ENCODE results near the gene TNRC6B.
"Not testable (repeated sequence)": the region's sequence is repeated elsewhere in the genome, so short reads cannot be mapped to it uniquely, and the experiment has no call there.

Gene TNRC6B

DNA sequence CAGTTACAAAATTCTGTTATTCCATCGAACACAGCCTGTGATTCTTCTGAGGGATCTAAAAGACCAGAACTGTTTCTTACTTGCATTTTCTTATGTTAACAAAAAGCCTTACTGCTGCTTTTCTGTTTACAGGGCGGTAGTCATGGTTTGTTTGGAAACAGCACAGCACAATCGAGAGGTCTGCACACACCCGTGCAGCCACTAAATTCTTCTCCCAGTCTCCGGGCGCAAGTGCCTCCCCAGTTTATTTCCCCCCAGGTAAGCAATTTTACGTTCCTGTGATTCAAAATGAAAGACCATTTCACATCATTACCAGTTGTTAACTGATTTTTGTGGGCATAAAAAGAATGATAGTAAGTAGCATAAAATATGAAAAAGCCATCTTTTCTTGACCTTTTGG is 107.8 kb downstream of the TNRC6B start:
- DNase-seq (ENCODE audit: low spot score) (no peak), FAIRE-seq (no peak)

GRCh38 chr22:40289991-40290459 is 112.3 kb downstream of the TNRC6B start:
- DNase-seq (ENCODE audit: low spot score) (peak; percentile 32), FAIRE-seq (no peak)

- FAIRE-seq (no peak), DNase-seq (ENCODE audit: low spot score) (no peak)
These were observed 112.8 kb downstream of the TNRC6B start for GRCh38 chr22:40290516-40290915.

DNA sequence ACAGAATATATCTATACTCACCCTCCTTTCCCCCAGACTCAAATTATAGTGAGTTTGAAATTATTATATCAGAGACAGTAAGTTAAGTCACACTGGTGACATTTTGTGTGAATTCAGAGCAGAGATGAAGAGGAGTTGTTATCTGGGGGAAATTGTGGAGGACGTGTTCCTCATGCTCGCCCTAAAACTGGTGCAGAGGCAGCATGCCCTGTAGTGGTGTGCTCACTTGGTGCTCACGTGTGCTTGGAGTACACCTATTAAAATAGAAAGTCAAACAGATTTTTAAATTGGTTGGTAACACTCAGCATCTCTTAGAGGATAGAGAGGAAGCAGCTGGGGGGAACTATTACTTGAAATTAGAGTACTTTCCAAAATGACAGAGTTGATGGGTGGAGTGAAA is 117.0 kb downstream of the TNRC6B start:
- DNase-seq (ENCODE audit: low spot score) (no peak), FAIRE-seq (no peak)

DNA sequence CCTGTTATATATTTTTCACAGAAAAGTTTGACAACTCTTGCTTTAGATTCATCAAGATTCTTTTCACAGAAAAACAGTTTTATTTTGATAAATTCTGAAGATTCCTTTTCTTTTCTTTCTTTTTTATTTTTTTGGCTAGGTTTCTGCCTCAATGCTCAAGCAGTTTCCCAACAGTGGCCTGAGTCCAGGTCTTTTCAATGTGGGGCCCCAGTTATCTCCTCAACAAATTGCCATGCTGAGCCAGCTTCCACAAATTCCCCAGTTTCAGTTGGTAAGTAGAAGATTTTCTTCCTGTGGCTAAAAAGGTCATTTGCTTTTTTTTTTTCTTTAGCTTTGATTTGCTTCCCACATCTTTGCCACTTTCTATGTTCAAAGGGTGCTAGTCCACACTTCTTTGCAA is 122.6 kb downstream of the TNRC6B start:
- no peak for FAIRE-seq

DNA sequence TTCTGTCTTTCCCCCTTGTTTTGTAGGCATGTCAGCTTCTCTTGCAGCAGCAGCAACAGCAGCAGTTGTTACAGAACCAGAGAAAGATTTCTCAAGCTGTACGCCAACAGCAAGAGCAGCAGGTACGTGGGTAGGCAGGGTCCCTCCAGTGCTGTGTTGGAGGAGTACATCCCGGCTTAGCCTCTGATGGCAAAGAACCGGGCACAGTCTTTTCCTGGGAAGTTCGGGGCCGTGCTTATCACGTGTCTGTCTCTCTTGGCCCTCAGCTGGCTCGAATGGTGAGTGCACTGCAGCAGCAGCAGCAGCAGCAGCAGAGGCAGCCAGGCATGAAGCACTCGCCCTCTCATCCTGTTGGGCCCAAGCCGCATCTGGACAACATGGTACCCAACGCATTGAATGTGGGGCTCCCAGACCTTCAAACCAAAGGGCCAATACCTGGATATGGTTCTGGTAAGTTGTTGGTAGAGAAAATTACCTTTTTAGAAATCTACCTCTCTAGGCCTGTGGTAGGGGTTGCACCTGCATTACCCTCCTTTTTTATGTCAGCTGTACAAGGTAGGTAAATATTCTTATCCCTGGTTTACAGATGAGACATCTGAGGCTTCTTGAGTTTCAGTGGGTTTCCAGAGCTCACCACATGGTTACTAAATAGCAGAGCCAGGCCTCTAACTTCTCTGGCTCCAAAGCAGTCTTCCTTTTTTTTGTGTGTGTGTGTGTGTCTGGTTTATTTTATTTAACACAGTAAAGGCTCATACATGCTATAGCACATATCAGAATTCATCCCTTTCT is 123.4 kb downstream of the TNRC6B start:
- DNase-seq (ENCODE audit: low spot score) (no peak), FAIRE-seq (no peak)

More for the DNA sequence above, 122.6 kb downstream of the TNRC6B start:
- no peak for DNase-seq (ENCODE audit: low spot score)

- DNase-seq (ENCODE audit: low spot score) (no peak), FAIRE-seq (no peak)
These were observed 124.4 kb downstream of the TNRC6B start for GRCh38 chr22:40302149-40302548.

- no peak for FAIRE-seq
- no peak for DNase-seq (ENCODE audit: low spot score)
These were observed 127.9 kb downstream of the TNRC6B start for GRCh38 chr22:40305625-40306024.

- DNase-seq (ENCODE audit: low spot score): no peak
- FAIRE-seq: no peak
These were observed 131.4 kb downstream of the TNRC6B start for GRCh38 chr22:40308999-40309573.

DNA sequence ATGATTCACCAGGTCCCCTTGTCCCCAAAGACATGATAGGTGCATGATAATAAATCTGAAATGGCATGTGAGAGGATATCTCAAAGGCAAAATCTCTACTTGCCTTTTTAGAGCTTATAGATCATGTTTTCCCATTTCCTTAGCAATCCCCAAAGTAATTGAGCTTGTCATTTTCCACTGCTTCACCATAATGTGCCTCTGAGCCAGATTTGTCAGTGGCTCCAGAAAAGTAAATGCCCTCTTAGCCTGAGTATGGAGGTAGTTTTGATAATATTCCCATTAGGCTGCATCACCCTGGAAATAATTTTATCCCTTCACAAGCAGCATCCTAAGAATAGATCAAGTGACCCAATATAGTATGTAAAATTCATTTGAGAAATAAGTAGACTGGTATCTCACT is 131.9 kb downstream of the TNRC6B start:
- DNase-seq (ENCODE audit: low spot score): no peak
- no peak for FAIRE-seq

DNA sequence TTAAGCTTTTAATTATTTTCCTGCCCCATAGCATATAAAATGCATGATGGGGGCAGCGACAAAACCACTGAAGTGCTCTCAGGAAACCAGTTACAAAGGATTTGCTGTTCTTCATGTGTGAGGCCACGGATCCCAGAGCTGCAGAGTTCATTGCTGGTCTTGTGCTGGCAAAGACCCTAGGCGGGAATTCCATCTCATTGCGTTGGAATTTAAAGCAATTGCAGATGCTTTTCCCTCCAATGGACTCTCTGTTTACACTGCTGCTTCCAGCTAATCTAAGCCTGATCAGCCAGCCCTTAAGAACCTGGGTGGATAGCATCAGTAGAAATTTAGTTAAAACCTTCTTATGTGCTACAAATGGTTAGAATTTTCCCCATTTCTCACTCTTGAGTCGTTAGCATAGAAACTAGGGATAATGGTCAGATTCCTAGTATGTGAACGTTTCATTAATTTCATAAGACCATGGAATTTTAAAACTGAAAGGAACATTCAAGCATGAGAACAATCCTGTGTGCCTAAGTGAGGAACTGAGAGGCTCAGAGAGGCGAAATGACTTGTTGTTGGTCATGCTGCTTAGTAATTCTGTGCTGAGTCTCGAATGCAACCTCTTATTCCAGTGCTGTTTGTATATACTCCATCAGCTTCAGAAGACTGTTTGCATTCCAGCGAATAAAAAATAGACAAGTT is 132.5 kb downstream of the TNRC6B start:
- no peak for DNase-seq (ENCODE audit: low spot score)
- FAIRE-seq: no peak

DNA sequence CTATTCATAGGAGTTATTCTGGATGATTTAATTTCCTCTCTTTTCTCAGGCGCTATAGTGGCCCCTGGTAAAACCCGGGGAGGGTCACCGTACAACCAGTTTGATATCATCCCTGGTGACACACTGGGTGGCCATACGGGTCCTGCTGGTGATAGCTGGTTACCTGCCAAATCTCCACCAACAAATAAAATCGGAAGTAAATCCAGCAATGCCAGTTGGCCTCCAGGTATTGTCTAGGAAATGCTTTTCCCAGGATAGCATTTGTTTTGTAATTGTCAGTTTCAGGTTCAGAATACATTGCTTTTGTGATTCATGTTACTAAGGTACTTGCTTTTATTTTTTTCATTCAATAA is 133.0 kb downstream of the TNRC6B start:
- no peak for FAIRE-seq
- no peak for DNase-seq (ENCODE audit: low spot score)

GRCh38 chr22:40311646-40312045 is 133.9 kb downstream of the TNRC6B start:
- not testable (repeated sequence) for DNase-seq (ENCODE audit: low spot score); FAIRE-seq

GRCh38 chr22:40312050-40312449 is 134.3 kb downstream of the TNRC6B start:
- FAIRE-seq: no peak
- DNase-seq (ENCODE audit: low spot score): no peak

- no peak for FAIRE-seq
These were observed 135.3 kb downstream of the TNRC6B start for GRCh38 chr22:40313007-40313406.

DNA sequence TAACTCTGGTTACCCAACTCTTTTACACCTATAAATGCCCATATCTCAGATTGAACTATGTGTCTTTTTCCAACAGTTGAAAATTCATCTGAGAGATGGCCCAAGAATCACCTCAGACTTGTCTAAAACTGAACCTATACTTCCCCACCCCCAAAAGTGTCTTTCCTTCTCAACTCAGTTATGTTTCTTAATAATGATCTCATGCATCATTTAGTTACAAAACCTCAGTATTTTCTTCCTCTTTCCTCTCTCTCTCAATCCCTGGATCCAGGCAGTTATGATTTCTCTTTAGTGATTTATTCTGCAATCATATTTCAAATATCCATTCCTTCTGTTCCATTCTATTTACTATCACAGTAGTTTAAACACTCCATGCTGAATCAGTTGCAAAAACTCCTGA is 136.3 kb downstream of the TNRC6B start:
- FAIRE-seq (no peak), DNase-seq (ENCODE audit: low spot score) (no peak)

More at GRCh38 chr22:40313007-40313406, 135.3 kb downstream of the TNRC6B start:
- DNase-seq (ENCODE audit: low spot score): no peak

GRCh38 chr22:40320687-40321086 is 143.0 kb downstream of the TNRC6B start:
- no peak for FAIRE-seq
- DNase-seq (ENCODE audit: low spot score): no peak

- DNase-seq (ENCODE audit: low spot score): no peak
- FAIRE-seq: no peak
These were observed 144.3 kb downstream of the TNRC6B start for GRCh38 chr22:40322021-40322420.

GRCh38 chr22:40322818-40323447 is 145.2 kb downstream of the TNRC6B start:
- FAIRE-seq (no peak), DNase-seq (ENCODE audit: low spot score) (no peak)

DNA sequence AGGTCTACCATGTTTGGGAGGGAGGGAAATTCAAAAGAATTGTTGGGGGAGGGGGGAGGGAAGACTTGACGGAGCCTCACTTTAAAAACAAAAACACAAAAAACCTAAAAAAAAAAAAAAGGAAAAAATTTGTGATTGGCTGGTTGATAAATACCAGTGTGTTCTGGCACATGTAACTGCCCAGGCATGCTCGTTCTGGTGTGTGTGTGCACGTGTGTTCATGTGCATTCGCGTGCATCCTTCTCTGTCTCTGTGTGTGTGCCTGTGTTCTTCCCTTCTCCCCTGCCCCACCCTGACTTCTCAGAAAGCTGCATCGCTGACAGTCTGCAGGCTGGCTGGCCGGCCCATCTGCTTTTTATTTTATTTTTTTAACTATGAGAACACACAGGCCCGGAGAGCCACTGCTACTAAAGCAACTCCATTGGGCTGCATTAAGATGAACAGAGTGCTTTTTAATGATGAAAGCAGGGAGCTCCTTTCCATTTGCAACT is 146.0 kb downstream of the TNRC6B start:
- no peak for FAIRE-seq
- no peak for DNase-seq (ENCODE audit: low spot score)

- DNase-seq (ENCODE audit: low spot score): no peak
- FAIRE-seq: no peak
These were observed 147.0 kb downstream of the TNRC6B start for GRCh38 chr22:40324468-40325305.

Measured in RCC 7860 (cell line).